Caco-2 (cell line): ENCODE data around the gene FBXL16. TPM values are rescaled to one million over a fixed set of nuclear protein-coding genes. Genes with fewer than 3 reads are reported as not detected.
"Not testable (repeated sequence)": the region's sequence is repeated elsewhere in the genome, so short reads cannot be mapped to it uniquely, and the experiment has no call there.

Experiments used
- BruUV-seq: library from RNA; stranded (reverse); fragments of 400-500 nt; replicated peaks from 2 replicates; lab custom pipeline; 2021; lab: Mats Ljungman, UMichigan
- CTCF ChIA-PET: fragments of 300-600 bp; sonication (Branson Sonifier 250); formaldehyde crosslinking; loops from one replicate; lab custom pipeline; 2022; ENCODE audit warnings: antibody characterized with exemption; lab: Charles Lee
- POLR2A ChIA-PET: fragments of 300-600 bp; sonication (Branson Sonifier 250); formaldehyde crosslinking; loops from one replicate; lab custom pipeline; 2022; ENCODE audit warnings: antibody characterized with exemption; lab: Charles Lee
- DNase-seq, 2 experiments: peaks; one replicate each; pipeline versions ENCODE4 v3.0.0 to v3.0.0-alpha.2; 2020 to 2022
- H3K27me3 ChIP-seq: replicated peaks from 2 replicates; pipeline ENCODE4 v1.6.0; 2011; ENCODE audit warnings: low read length; ENCODE audit not compliant: control insufficient read depth, insufficient read depth
- H3K36me3 ChIP-seq: 2 replicates; pipeline ENCODE4 v1.5.1; 2011; ENCODE audit warnings: low read length; ENCODE audit not compliant: control insufficient read depth, insufficient read depth
- H3K4me1 ChIP-seq: fragments of 250-450 bp; sonication (Bioruptor Pico); 2 replicates; pipeline ENCODE4 v1.5.1; 2020; ENCODE audit warnings: mild to moderate bottlenecking
- H3K4me3 ChIP-seq: 2 replicates; pipeline ENCODE4 v1.5.1; 2011; ENCODE audit warnings: low read depth, mild to moderate bottlenecking, control low read depth, low read length
- H3K9me3 ChIP-seq: fragments of 250-450 bp; sonication (Bioruptor Pico); 2 replicates; pipeline ENCODE4 v1.5.1; 2020; ENCODE audit warnings: mild to moderate bottlenecking, moderate library complexity
- H3K27ac Mint-ChIP-seq: one replicate; pipeline ENCODE4 v1.8.0; 2022; ENCODE audit warnings: mixed read lengths; ENCODE audit not compliant: unreplicated experiment
- H3K27me3 Mint-ChIP-seq: one replicate; pipeline ENCODE4 v1.8.0; 2022; ENCODE audit warnings: mixed read lengths; ENCODE audit not compliant: insufficient read depth, unreplicated experiment
- H3K36me3 Mint-ChIP-seq: one replicate; pipeline ENCODE4 v1.8.0; 2022; ENCODE audit warnings: mild to moderate bottlenecking, mixed read lengths; ENCODE audit not compliant: insufficient read depth, unreplicated experiment
- H3K4me1 Mint-ChIP-seq: one replicate; pipeline ENCODE4 v1.8.0; 2022; ENCODE audit warnings: low read depth, mixed read lengths; ENCODE audit not compliant: unreplicated experiment
- H3K4me3 Mint-ChIP-seq: one replicate; pipeline ENCODE4 v1.8.0; 2022; ENCODE audit warnings: mild to moderate bottlenecking, moderate library complexity, mixed read lengths; ENCODE audit not compliant: unreplicated experiment
- H3K9me3 Mint-ChIP-seq: one replicate; pipeline ENCODE4 v1.8.0; 2022; ENCODE audit warnings: mixed read lengths; ENCODE audit not compliant: unreplicated experiment
- CTCF ChIP-seq, 2 experiments: fragments of 200-600 bp in 1 of 2; IDR thresholded peaks; 1 replicate in 1 of 2; 2 replicates in 1 of 2; pipeline versions ENCODE4 v1.5.1 to v1.8.0; 2011 to 2022; ENCODE audit warnings: antibody characterized with exemption in 1 of 2, control low read depth in 1 of 2, inconsistent platforms in 1 of 2, low read depth in 1 of 2, low read length in 1 of 2, mild to moderate bottlenecking in 1 of 2, moderate library complexity in 1 of 2; ENCODE audit not compliant: insufficient read depth in 1 of 2, severe bottlenecking in 1 of 2, unreplicated experiment in 1 of 2
- intact Hi-C: fragments of 100-400 bp; cut with micrococcal nuclease; formaldehyde crosslinking; loops from one replicate; pipeline ENCODE4 v1.10.0; 2022; ENCODE audit not compliant: unreplicated experiment
- total RNA-seq: library from RNA; stranded (reverse); gene quantifications from 2 replicates; pipeline ENCODE4 v1.2.3, GENCODE V29; 2022

FBXL16 gene
- total RNA-seq, 1 experiment from 2014 or later, result 10.5 TPM

GRCh38 chr16:712740-713250 is 7.2 kb upstream of the FBXL16 start:
- peaks cover 22% of the 10 kb centered on the region for H3K4me1 ChIP-seq
- not testable (repeated sequence) for H3K4me3 ChIP-seq, H3K27me3 Mint-ChIP-seq, H3K9me3 ChIP-seq, BruUV-seq, H3K9me3 Mint-ChIP-seq, H3K4me1 Mint-ChIP-seq, H3K36me3 ChIP-seq, H3K27me3 ChIP-seq
- Mint-ChIP-seq H3K4me3 (peak overlapping the region; percentile 21), H3K27ac (peak overlapping the region; percentile 77), H3K36me3 (peaks cover 17% of the 10 kb centered on the region)
- DNase-seq, result peak; percentile 87 to 88
- CTCF ChIA-PET, result interaction anchor here (0.6 to 1.6 kb wide), 4 partner anchors 9 to 91 kb away, joined by 3 to 13 read pairs (median 8); partner anchors contain the start of gene ANTKMT
- POLR2A ChIA-PET, result interaction anchor here (0.6 to 1.7 kb wide), 4 partner anchors 8 to 343 kb away, joined by 3 to 6 read pairs (median 3); partner anchors contain the start of genes ANTKMT, CHTF18 and RPUSD1
- intact Hi-C loops, result loop anchor here (10.0 kb wide), 1 partner anchor 72 kb away; the partner anchor contains the start of genes CHTF18 and RPUSD1
- TF ChIP-seq CTCF (IDR thresholded peaks at IDR 0.05; ENCODE audit: insufficient read depth in 1 of 2, low read depth in 1 of 2, low read length in 1 of 2, severe bottlenecking in 1 of 2, unreplicated experiment in 1 of 2), result peak; percentile 20 to 45

- POLR2A ChIA-PET, result interaction anchor here (0.6 to 1.7 kb wide), 5 partner anchors 9 to 344 kb away, joined by 3 to 6 read pairs (median 3); partner anchors contain the start of genes ANTKMT, CHTF18 and RPUSD1
- Mint-ChIP-seq H3K4me3 (no peak overlapping the region), H3K4me1 (peaks cover 7% of the 10 kb centered on the region), H3K27me3 (peaks cover 5% of the 10 kb centered on the region), H3K9me3 (no peaks in the 10 kb centered on the region), H3K36me3 (peaks cover 17% of the 10 kb centered on the region), H3K27ac (no peak overlapping the region)
- Histone ChIP-seq H3K4me1 (peaks cover 22% of the 10 kb centered on the region), H3K27me3 (no peaks in the 10 kb centered on the region), H3K9me3 (no peaks in the 10 kb centered on the region), H3K36me3 (no peaks in the 10 kb centered on the region), H3K4me3 (no peak overlapping the region)
- intact Hi-C loops, result loop anchor here (10.0 kb wide), 1 partner anchor 73 kb away; the partner anchor contains the start of genes CHTF18 and RPUSD1
- peak; percentile 75 to 88 for DNase-seq
- no TSS peak for BruUV-seq
- CTCF ChIA-PET, result interaction anchor here (0.6 to 1.6 kb wide), 6 partner anchors 10 to 359 kb away, joined by 3 to 13 read pairs (median 5); partner anchors contain the start of genes ANTKMT and AXIN1
- TF ChIP-seq CTCF (IDR thresholded peaks at IDR 0.05; ENCODE audit: insufficient read depth in 1 of 2, low read depth in 1 of 2, low read length in 1 of 2, severe bottlenecking in 1 of 2, unreplicated experiment in 1 of 2), result peak; percentile 84 to 89
Observed at GRCh38 chr16:711548-712320, 6.1 kb upstream of the FBXL16 start.

GRCh38 chr16:711084-711483 is 5.5 kb upstream of the FBXL16 start:
- no peaks in the 10 kb centered on the region for H3K9me3 Mint-ChIP-seq
- H3K36me3 Mint-ChIP-seq, result peaks cover 13% of the 10 kb centered on the region
- no peak overlapping the region for H3K4me3 Mint-ChIP-seq
- Histone ChIP-seq H3K36me3 (no peaks in the 10 kb centered on the region), H3K9me3 (no peaks in the 10 kb centered on the region), H3K27me3 (no peaks in the 10 kb centered on the region), H3K4me3 (no peak overlapping the region), H3K4me1 (peaks cover 18% of the 10 kb centered on the region)
- peaks cover 7% of the 10 kb centered on the region for H3K4me1 Mint-ChIP-seq
- ChIA-PET CTCF (interaction anchor here (1.0 to 1.1 kb wide), 2 partner anchors 9 to 21 kb away, joined by 3 read pairs; no protein-coding TSS in a partner anchor), POLR2A (interaction anchor here (0.6 kb wide), 1 partner anchor 61 kb away, joined by 5 read pairs; no protein-coding TSS in a partner anchor)
- no peak for DNase-seq
- H3K27ac Mint-ChIP-seq, result no peak overlapping the region
- intact Hi-C loops, result loop anchor here (10.0 kb wide), 1 partner anchor 74 kb away; the partner anchor contains the start of genes CHTF18 and RPUSD1
- TF ChIP-seq CTCF (IDR thresholded peaks at IDR 0.05; ENCODE audit: insufficient read depth in 1 of 2, low read depth in 1 of 2, low read length in 1 of 2, severe bottlenecking in 1 of 2, unreplicated experiment in 1 of 2), result no peak
- peaks cover 5% of the 10 kb centered on the region for H3K27me3 Mint-ChIP-seq
- BruUV-seq, result no TSS peak
